ENCODE data around the gene HAO1.
"Not testable (repeated sequence)": the region's sequence is repeated elsewhere in the genome, so short reads cannot be mapped to it uniquely, and the experiment has no call there.

The HAO1 gene

DNA sequence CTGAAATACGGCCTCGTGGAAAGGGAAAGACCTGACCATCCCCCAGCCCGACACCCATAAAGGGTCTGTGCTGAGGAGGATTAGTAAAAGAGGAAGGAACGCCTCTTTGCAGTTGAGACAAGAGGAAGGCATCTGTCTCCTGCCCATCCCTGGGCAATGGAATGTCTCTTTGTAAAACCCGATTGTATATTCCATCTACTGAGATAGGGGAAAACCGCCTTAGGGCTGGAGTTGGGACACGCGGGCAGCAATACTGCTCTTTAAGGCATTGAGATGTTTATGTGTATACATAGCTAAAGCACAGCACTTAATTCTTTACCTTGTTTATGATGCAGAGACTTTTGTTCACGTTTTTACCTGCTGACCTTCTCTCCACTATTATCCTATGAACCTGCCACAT lies 16.3 kb upstream of the HAO1 start:
- not testable (repeated sequence) for H3K4me3 ChIP-seq (ENCODE audit: low read length); H3K36me3 ChIP-seq (ENCODE audit: insufficient read depth, low read length); H3K9me3 ChIP-seq (ENCODE audit: low read length); H3K4me1 ChIP-seq (ENCODE audit: insufficient read depth, low read length); H3K27me3 ChIP-seq (ENCODE audit: insufficient read depth, low read length); H2AFZ ChIP-seq (ENCODE audit: low read depth, low read length)

DNA sequence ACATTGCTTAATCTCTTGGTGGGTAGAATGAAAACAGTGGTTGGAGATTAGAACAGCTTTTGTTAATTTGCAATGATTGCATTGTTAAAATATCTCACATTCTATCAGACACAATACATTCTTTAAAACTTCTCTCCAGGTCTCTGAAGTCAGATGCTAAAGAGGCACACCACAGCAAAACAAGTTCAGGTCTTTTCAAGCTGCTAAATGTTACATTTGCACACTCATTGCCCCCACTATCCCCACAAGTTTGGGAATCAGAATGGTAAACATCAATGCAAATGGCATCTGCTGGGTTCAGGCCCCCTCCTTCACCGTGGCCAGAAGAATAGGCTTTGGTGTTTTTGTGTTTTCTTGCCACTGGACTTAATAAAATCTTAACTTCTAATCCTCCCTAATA lies 10.1 kb upstream of the HAO1 start:
- Histone ChIP-seq H3K36me3 (ENCODE audit: insufficient read depth, low read length) (no peaks in the 10 kb centered on the region), H3K4me3 (ENCODE audit: low read length) (no peak overlapping the region), H3K4me1 (ENCODE audit: insufficient read depth, low read length) (no peaks in the 10 kb centered on the region), H3K27me3 (ENCODE audit: insufficient read depth, low read length) (no peaks in the 10 kb centered on the region), H2AFZ (ENCODE audit: low read depth, low read length) (no peak overlapping the region), H3K9me3 (ENCODE audit: low read length) (no peaks in the 10 kb centered on the region)

DNA sequence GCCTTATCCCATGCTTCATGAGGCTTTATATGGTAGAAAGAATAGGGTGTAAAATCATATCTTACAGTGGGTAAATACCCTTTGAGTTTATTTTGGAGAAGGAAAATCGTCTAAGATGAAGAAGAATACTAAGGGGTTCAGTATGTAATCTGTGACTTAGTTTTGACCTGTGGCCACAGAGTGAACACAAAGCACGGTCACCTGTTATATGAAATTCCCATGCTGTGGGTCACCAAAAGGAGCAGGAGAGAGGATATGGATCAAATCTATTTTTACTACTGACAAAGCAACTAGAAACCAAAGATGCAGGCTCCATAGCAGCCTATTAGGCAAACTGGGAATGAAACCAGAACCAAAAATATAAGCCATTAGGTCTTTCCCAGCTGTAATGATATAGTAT lies 3.6 kb upstream of the HAO1 start:
- Histone ChIP-seq H3K27me3 (ENCODE audit: insufficient read depth, low read length) (no peaks in the 10 kb centered on the region), H3K4me3 (ENCODE audit: low read length) (no peak overlapping the region), H3K4me1 (ENCODE audit: insufficient read depth, low read length) (no peaks in the 10 kb centered on the region), H2AFZ (ENCODE audit: low read depth, low read length) (no peak overlapping the region), H3K36me3 (ENCODE audit: insufficient read depth, low read length) (no peaks in the 10 kb centered on the region), H3K9me3 (ENCODE audit: low read length) (no peaks in the 10 kb centered on the region)

DNA sequence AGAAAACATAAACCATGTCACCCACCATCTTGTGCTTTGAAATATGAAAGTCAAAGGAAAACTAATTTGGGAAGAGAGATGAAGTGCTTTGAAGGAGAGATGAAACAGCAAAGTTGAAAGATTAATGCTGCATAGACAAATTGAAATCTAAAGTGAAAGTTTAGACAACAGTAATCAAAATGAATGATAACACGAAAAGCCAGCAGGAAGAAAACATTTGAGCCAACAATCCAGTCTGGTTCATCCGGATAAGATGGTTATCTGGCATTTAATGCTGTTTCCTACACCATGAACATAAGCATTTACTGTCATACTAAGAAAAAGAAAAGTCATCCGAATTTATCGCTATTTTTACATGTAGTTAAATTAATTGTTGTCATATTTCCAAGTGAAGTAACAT lies 595 bp downstream of the HAO1 start:
- Histone ChIP-seq H3K4me3 (ENCODE audit: low read length) (no peak overlapping the region), H2AFZ (ENCODE audit: low read depth, low read length) (no peak overlapping the region), H3K27me3 (ENCODE audit: insufficient read depth, low read length) (no peaks in the 10 kb centered on the region), H3K9me3 (ENCODE audit: low read length) (no peaks in the 10 kb centered on the region), H3K4me1 (ENCODE audit: insufficient read depth, low read length) (peaks cover 4% of the 10 kb centered on the region), H3K36me3 (ENCODE audit: insufficient read depth, low read length) (no peaks in the 10 kb centered on the region)

DNA sequence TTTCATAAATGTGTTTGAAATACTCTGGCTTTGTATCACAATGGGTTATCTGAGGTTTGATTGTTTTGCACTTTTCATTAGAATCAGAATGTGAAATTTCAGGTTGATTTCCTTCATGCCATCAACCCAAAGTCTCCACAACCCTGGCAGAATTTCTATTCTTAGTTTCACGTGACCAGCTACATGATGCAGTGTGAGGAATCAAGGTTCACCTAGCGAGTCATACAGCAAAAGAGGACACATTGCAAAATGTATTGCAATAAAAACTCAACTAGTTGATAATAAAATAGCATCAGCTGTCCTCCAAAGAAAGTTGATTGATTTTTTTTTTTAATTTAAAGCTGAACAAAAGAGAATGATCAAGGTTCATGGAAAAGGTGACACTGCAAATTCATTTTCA lies 2.2 kb downstream of the HAO1 start:
- no peaks in the 10 kb centered on the region for H3K36me3 ChIP-seq (ENCODE audit: insufficient read depth, low read length)
- no peaks in the 10 kb centered on the region for H3K27me3 ChIP-seq (ENCODE audit: insufficient read depth, low read length)
- H2AFZ ChIP-seq (ENCODE audit: low read depth, low read length): no peak overlapping the region
- no peak overlapping the region for H3K4me3 ChIP-seq (ENCODE audit: low read length)
- H3K4me1 ChIP-seq (ENCODE audit: insufficient read depth, low read length): peaks cover 4% of the 10 kb centered on the region
- H3K9me3 ChIP-seq (ENCODE audit: low read length): no peaks in the 10 kb centered on the region

DNA sequence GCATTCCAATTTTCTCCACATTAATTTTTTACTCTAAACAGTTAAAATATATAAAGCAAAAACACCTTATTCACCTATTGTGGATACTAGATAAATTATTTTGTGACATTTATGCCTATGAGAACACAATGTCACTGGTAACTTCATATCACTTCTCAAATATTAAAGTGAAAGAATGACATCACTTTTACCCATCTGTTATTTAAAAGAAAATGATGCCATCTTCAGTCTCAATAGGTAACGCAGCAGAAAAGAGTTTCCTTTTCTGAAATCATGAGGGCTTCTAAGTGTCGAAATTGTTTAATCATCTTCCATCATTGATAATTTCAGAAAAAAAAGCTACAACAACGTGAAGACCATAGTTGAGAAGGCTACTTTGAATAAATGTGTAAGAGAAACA lies 2.9 kb downstream of the HAO1 start:
- Histone ChIP-seq H3K36me3 (ENCODE audit: insufficient read depth, low read length) (no peaks in the 10 kb centered on the region), H3K27me3 (ENCODE audit: insufficient read depth, low read length) (no peaks in the 10 kb centered on the region), H3K4me3 (ENCODE audit: low read length) (no peak overlapping the region), H3K9me3 (ENCODE audit: low read length) (no peaks in the 10 kb centered on the region), H3K4me1 (ENCODE audit: insufficient read depth, low read length) (peaks cover 4% of the 10 kb centered on the region), H2AFZ (ENCODE audit: low read depth, low read length) (no peak overlapping the region)

DNA sequence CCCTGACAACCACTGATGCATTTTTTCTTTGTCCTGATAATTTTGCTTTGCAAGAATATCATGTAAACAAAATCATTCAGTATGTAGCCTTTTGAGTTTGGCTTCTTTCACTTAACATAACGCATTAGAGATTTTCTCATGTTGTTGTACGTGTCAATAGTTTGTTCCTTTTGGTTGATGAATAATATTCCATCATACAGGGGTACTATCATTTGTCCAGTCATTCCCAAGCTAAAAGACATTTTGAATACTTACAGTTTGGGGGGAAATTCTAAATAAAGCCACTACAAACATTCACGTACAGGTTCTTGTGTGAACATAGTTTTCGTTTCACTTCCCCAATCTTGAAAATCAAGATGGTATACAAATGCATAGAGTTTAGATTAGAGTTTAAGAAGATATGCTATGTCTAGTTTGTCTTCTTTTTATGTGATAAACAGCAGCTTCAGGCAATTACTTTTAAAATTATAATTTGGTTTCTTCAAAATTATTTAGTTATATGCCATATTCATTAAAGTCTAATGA lies 5.2 kb downstream of the HAO1 start:
- H3K9me3 ChIP-seq (ENCODE audit: low read length): no peaks in the 10 kb centered on the region
- no peak overlapping the region for H2AFZ ChIP-seq (ENCODE audit: low read depth, low read length)
- H3K27me3 ChIP-seq (ENCODE audit: insufficient read depth, low read length): peaks cover 2% of the 10 kb centered on the region
- peaks cover 4% of the 10 kb centered on the region for H3K4me1 ChIP-seq (ENCODE audit: insufficient read depth, low read length)
- no peaks in the 10 kb centered on the region for H3K36me3 ChIP-seq (ENCODE audit: insufficient read depth, low read length)
- no peak overlapping the region for H3K4me3 ChIP-seq (ENCODE audit: low read length)

DNA sequence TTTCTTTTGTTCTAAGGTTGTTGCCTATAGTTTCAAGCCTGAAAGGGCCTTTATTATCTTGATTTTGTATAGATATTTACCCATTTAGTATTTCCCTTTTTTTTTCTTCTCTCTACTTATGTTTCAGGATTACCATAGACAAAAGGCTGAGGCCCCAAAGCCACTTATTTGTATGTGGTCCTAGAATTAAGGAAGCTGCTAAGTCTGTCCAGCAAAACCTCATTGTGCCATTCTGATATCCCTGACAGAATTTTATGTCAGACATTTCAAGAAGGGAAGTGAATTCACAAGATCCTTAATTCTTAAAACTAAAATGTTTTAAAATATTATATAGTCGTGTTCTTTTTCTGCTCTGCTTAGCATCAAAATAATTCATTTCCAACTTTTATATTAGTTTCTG lies 6.9 kb downstream of the HAO1 start:
- Histone ChIP-seq H3K27me3 (ENCODE audit: insufficient read depth, low read length) (peaks cover 2% of the 10 kb centered on the region), H3K4me1 (ENCODE audit: insufficient read depth, low read length) (peaks cover 4% of the 10 kb centered on the region), H2AFZ (ENCODE audit: low read depth, low read length) (no peak overlapping the region), H3K4me3 (ENCODE audit: low read length) (no peak overlapping the region), H3K36me3 (ENCODE audit: insufficient read depth, low read length) (no peaks in the 10 kb centered on the region), H3K9me3 (ENCODE audit: low read length) (no peaks in the 10 kb centered on the region)

DNA sequence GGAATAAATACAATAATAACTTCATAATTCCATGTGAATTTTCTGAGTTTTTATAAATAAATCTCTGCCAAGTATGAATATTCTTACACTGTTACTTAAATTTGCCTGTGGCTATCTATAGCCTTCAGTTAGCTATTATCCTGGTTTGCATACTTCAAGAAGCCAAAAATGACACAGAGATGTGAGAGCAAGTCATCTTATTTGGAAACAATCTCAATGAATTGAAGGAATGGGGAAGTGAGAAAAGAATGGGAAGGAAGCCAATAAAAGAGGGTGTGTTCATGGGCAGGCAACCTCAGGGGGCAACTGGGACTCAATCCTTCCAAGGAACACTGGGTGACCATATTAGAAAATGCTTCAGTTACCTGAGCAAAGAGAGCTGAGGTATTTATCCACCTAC lies 9.9 kb downstream of the HAO1 start:
- Histone ChIP-seq H3K9me3 (ENCODE audit: low read length) (no peaks in the 10 kb centered on the region), H2AFZ (ENCODE audit: low read depth, low read length) (no peak overlapping the region), H3K36me3 (ENCODE audit: insufficient read depth, low read length) (no peaks in the 10 kb centered on the region), H3K4me1 (ENCODE audit: insufficient read depth, low read length) (no peaks in the 10 kb centered on the region), H3K4me3 (ENCODE audit: low read length) (no peak overlapping the region), H3K27me3 (ENCODE audit: insufficient read depth, low read length) (peaks cover 2% of the 10 kb centered on the region)

DNA sequence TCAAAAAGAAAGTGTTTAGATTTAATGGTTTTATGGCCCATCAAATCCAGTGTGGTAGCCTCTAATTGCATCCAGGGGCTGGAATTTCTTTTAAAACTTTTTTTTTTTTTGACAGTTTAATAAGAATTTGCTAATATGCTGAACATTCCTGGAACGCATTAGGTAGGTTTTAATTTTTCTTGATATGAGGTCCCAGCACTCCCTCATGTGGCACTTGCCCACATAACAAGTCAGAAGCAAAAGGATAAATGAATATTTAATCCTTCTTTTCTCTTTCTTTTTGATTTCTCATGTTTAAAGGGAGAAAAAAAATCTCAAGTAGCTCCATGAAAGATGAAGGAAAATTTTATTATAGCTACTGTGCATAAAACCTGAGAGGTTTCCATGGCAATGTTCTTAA lies 13.5 kb downstream of the HAO1 start:
- Histone ChIP-seq H3K4me1 (ENCODE audit: insufficient read depth, low read length) (no peaks in the 10 kb centered on the region), H3K9me3 (ENCODE audit: low read length) (no peaks in the 10 kb centered on the region), H3K27me3 (ENCODE audit: insufficient read depth, low read length) (no peaks in the 10 kb centered on the region), H3K36me3 (ENCODE audit: insufficient read depth, low read length) (no peaks in the 10 kb centered on the region), H3K4me3 (ENCODE audit: low read length) (no peak overlapping the region), H2AFZ (ENCODE audit: low read depth, low read length) (no peak overlapping the region)

DNA sequence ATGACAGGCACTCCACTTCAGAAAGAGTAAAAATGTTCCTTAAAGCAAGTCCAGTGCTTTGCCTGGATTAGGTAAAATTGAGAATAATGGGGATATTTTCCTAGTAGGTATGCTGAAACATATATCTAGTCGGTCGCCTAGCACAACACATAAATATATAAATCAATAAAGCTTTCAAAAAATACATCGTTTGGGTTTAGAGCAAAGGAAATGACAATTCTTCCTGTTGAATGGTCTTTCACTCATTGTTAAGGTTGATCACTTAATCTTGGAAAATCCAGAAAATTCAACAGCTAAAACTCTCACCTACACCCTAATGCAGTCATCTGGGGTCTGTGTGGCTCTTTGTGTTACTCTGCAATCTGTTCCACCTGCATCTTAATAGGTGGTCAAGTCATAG lies 13.9 kb downstream of the HAO1 start:
- Histone ChIP-seq H3K4me1 (ENCODE audit: insufficient read depth, low read length) (no peaks in the 10 kb centered on the region), H3K36me3 (ENCODE audit: insufficient read depth, low read length) (no peaks in the 10 kb centered on the region)

DNA sequence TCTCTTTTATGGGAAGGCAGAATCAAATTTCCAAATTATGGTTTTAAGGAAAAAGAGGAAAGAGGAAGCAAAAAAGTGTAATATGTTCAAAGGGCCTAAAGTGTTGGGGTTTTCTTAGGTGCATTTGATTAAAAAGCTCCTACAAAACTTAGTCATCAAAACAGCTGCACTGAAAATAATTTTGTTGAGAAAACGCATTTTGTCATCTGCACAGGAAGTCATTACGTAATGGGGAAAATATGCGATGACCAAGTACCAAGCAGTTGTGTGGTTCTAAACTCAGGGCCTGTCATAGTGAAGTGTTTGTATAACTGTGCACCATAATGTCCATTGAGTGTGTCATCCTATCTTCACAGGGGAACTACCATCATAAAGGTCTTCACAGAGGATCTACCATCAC lies 15.6 kb downstream of the HAO1 start:
- Histone ChIP-seq H3K27me3 (ENCODE audit: insufficient read depth, low read length) (no peaks in the 10 kb centered on the region), H3K4me1 (ENCODE audit: insufficient read depth, low read length) (no peaks in the 10 kb centered on the region), H3K36me3 (ENCODE audit: insufficient read depth, low read length) (no peaks in the 10 kb centered on the region), H3K4me3 (ENCODE audit: low read length) (no peak overlapping the region), H2AFZ (ENCODE audit: low read depth, low read length) (no peak overlapping the region), H3K9me3 (ENCODE audit: low read length) (no peaks in the 10 kb centered on the region)

More for the DNA sequence above, 13.9 kb downstream of the HAO1 start:
- H2AFZ ChIP-seq (ENCODE audit: low read depth, low read length): no peak overlapping the region
- no peak overlapping the region for H3K4me3 ChIP-seq (ENCODE audit: low read length)
- H3K9me3 ChIP-seq (ENCODE audit: low read length): no peaks in the 10 kb centered on the region
- H3K27me3 ChIP-seq (ENCODE audit: insufficient read depth, low read length): no peaks in the 10 kb centered on the region

DNA sequence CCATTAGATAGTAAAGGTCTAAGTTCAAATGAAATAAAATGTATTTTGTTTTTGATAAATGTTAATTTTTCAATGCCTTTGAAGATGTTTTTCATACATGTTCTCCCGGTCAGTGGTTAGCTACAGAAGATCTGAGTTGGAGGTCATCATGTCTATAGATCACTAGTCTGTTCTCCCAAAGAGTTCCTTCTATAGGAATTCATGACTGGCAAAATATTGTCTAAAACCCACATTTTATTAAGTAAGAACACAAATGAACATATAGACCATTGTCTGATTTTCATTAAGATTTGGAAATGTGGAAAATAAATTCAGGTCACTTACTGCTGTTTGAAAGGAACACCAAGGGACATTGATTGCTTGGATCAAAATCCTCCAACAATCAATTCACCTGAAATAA lies 23.6 kb downstream of the HAO1 start:
- no peaks in the 10 kb centered on the region for H3K27me3 ChIP-seq (ENCODE audit: insufficient read depth, low read length)
- H3K36me3 ChIP-seq (ENCODE audit: insufficient read depth, low read length): no peaks in the 10 kb centered on the region
- no peak overlapping the region for H3K4me3 ChIP-seq (ENCODE audit: low read length)
- H2AFZ ChIP-seq (ENCODE audit: low read depth, low read length): no peak overlapping the region
- H3K4me1 ChIP-seq (ENCODE audit: insufficient read depth, low read length): no peaks in the 10 kb centered on the region
- H3K9me3 ChIP-seq (ENCODE audit: low read length): no peaks in the 10 kb centered on the region

DNA sequence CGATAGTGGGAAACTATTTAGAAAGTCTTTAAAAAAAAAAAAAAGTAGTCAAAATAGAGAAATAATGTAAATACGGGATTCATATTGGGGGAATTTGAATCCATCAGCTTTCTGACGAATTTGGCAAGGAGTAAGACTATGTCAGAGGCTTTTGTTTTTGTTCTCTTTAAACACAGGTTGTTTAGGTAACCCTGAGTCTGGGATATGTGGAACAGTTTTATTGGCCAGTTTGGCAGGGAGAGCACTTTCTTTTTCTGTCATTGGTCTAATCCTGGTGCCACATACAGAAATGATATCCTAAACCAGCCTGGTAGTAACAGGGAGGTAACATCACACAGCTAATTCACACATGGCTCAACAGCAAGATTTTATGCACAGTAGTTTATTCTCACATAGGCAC lies 27.7 kb downstream of the HAO1 start:
- Histone ChIP-seq H2AFZ (ENCODE audit: low read depth, low read length) (no peak overlapping the region), H3K4me3 (ENCODE audit: low read length) (no peak overlapping the region), H3K9me3 (ENCODE audit: low read length) (no peaks in the 10 kb centered on the region), H3K27me3 (ENCODE audit: insufficient read depth, low read length) (no peaks in the 10 kb centered on the region), H3K36me3 (ENCODE audit: insufficient read depth, low read length) (no peaks in the 10 kb centered on the region), H3K4me1 (ENCODE audit: insufficient read depth, low read length) (no peaks in the 10 kb centered on the region)

Data from neuron (in vitro differentiated cells).